ENCODE results near the gene TUBB. TPM values are rescaled to one million over a fixed set of nuclear protein-coding genes. Genes with fewer than 3 reads are reported as not detected.

Gene TUBB
- 252 and 681 TPM in 2 replicates for total RNA-seq

DNA sequence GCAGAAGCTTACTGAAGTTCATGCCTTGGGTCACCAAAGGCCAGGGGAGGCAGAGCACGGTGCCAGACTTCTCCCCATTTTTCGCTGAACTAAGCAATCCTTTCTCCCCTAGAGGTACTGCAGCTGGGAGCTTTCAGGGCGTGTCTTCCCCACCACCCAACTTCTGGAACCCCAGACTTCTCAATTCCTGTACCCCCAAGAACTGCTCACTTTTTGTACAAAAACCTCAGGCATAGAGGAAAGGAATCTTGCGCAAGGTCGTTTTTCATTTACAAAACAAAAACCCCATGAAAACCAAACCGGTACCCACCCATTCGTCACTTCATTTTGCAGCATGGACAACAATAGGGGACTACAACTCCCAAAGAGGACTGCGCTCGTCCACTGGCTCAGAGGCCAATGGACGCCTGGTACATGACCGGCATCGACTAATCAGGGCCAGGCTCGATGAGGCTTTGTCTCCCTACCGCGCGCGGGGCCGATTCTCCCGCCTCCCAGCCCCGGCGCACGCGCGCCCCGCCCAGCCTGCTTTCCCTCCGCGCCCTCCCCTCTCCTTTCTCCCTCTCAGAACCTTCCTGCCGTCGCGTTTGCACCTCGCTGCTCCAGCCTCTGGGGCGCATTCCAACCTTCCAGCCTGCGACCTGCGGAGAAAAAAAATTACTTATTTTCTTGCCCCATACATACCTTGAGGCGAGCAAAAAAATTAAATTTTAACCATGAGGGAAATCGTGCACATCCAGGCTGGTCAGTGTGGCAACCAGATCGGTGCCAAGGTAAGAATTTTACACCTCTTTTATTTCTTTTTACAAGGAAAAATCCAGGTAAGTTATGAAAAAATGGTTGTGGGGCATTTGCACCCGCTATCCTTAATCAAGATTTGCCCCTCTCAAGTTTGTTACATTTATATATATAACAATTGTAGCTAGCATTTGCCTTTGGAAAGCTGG is at the start of gene TUBB:
TUBB (plus strand) TSS at position 562 of the 947 bp plus-strand sequence; CDS start at position 717, 155 bp downstream.

DNA sequence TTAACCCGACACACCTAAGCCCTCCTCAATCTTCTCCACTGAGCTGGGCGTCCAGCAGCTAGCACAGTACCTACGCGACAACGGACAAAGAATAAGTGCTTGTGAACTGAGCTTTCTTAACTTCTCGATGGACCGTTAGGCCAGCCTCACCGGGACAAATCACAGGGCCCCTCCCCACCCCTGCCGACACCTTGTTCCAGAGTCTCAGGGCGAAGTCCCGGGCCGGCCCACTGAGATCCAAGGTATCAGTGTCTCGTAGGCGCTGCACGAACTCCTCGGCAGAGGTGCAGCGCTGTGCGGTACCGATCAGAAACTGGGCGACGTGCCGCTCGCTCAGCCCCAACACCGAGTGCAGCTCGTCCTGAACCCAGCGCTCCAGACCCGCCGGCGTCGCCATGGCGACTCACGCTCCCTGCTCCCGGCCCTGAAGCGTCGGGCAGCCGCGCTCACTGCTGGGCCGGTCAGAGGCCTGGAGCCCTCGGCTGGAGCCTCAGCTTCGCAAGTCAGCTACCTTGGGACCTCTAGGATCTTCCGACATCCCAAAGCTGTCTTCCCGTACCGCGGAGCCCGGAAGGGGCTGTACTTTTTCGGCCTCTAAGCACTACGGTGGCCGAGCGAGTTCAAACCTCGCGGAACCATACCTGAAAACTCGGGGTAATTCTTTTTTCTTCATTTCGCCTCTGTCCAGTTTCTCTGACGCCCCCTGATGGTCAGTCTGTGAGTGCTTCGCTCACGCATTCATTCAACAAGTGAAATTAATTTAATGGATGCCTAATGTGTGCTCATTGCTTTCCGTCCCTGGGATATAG is 47.5 kb upstream of the TUBB start, which contains the start of gene DHX16:
DHX16 (minus strand) TSS at position 562 of the 809 bp plus-strand sequence; CDS start at position 397, 165 bp downstream.

DNA sequence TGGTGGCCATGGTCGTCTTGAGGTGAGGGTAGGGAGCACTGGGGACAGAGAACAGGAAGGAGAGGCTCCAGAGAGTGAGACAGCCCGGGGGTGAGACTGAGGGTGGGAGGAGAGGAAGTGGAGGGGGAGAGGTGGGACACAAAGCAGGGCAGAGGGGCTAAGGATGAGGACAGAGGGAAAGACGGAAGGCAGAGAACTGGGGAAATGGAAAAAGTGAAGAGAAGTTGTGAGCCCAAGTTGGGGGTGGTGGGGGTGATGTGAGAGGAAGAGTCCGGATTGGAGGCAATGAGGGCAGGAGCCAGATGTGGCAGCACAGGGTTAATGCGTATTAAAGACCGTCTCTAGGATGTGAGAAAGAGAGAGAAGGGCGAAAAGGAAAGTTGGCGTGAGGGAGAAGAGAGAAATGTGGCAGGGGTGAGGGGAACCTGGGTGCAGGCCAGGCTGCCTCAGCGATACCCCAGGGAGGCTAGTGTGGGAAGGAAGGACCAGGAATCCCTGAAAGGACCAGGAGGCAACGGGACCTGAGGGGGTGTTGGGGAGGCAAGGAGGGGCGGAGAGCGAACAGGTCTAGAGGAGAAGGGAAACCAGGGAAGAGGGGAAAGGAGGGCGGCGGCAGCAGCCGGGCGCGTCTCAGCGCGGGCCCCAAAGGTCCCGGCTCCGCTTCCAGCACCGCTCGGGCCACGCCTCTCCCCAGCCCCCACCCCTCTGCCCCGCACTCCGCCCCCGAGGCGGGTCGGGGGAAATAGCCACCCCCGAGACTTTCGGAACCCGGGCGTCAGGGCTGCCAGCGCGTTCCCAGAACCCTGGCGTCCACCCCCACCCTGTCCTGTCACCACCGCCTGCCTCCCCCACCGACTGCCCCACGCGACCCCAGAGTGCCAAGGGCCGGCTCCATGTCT is 33.9 kb upstream of the TUBB start, which contains the start of gene PPP1R18:
PPP1R18 (minus strand) TSS at position 637 of the 899 bp plus-strand sequence; CDS start at position 10, 627 bp downstream.

DNA sequence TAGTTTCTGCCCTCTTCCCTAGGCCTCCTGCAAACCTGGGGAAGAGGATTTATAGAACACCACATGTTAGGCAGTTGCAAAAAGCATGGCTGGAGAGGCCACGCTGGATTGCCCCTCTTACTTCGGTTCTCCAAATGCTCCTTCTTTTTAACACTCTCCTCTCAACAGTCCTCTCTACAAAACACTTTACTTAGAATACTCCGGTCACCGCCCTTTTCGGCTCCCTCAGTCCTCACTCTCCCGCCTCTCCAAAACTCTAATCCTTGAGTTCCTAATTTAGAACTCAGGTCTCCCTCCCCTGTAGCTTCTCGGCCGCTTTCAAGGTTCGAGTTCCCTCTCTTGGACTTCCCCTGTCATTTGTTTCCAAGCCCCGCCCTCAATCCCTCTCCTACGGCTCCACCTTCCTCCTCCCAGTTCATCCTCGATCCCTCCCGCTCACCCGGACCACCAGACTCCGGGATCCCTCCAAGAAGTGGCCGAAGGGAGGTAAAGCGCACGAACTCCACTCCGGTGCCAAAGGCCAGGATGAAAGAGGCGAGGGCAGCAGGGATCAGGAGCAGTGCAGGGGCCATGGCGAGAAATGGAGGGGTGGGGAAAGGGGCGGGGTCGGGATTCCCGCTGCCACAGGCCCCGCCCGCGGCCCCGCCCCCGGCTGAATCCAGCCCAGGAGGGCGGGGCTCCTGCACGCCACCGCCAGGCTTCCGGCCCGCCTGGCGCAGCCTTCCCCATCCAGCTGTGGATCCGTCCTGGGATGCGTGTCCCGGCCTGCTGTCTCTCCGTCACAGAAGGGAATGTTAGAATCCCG is 29.5 kb upstream of the TUBB start, which contains the start of gene NRM:
NRM (minus strand) TSS at position 582 of the 805 bp plus-strand sequence; CDS start at position 572, 10 bp downstream.

DNA sequence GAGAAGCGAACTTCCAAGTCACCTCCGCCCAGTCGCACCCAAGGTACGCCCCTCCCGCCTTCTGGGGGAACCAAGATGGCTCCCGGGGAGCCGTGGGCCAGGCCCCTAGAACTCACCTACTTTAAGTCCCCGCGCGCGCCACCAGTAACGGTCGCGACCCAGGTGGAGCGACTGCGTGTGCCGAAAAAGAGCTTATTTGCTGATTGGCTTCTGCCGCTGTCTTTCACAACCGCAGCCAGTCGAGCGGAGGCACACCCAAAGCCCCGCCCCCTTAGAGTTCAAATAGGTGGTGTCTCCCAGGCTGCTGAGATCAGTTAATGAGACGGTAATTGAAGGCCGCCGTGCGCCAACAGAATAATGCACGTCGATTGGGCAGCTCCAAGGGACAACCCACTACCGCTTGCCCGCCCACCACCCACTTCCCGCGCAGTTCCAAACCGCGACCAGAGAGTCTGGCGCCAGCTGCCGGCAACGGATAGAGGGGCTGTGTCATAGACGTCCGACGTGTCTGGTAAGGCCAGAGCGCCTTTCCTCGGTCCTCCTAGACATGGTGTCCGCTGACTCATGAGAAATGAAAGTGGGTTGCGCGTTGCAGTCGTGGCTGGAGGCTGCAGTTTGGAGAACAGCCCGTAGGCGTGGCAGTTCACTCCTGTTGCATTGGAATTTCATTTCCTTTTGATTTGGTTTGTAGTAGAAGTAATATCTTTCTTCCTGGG is 2.9 kb upstream of the TUBB start, which contains the start of gene MDC1:
MDC1 (minus strand) TSS at position 153 of the 716 bp plus-strand sequence. CDS start 2,106 bp downstream, outside the sequence.

GRCh38 chr6:30742316-30743098 is 22.4 kb downstream of the TUBB start, which contains the start of gene FLOT1:
FLOT1 (minus strand) TSS chr6:30742687; CDS start chr6:30742189, 498 bp downstream.

DNA sequence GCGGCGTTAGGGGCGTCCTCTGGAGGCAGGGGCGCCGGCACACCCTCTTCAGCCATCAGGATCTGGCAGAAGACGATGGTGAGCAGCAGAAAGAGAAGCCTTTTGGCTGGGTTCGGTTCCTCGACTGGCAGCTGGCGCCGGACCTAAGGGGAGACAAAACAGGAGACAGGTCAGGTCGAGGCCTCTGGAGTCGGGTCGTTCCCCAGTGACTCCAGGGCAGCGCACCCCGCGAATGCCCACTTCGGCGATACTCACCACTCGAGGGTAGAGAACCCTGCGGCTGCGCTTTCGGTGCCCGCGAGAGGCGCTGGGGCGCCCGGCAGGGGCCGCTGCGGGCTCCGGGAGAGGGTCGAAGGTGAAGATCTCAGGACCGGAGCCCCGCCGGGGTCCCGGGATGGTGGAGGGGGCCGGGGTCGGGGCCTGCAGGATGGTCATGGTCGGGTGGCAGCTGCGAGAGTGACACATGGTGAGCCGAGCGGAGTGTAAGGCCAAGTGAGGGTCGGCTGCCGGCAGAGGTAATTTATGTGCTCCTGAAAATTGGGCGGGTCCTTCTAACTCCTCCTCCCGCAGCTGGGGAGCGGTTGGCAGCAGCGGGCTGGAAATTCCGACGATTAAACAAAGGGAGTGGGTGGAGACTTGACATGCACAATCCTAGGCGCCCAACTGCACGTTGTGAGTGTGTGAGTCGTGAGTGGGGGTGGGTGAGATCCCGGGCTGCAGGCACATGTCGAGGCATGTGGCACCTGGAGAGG is 24.1 kb downstream of the TUBB start, which contains the start of gene IER3:
IER3 (minus strand) TSS at position 494 of the 752 bp plus-strand sequence; CDS start at position 465, 29 bp downstream.

Other genes starting within 250 kb of the TUBB start
- gene HLA-E, start 230.8 kb upstream of the TUBB start, total RNA-seq = 216 and 227 TPM in 2 replicates
- gene GNL1, start 163.9 kb upstream of the TUBB start, total RNA-seq = 40.1 and 48.8 TPM in 2 replicates
- gene PRR3, start 163.1 kb upstream of the TUBB start, total RNA-seq = 4.5 and 6.2 TPM in 2 replicates
- 35.9 and 54.6 TPM in 2 replicates for gene ABCF1, start 148.9 kb upstream of the TUBB start, total RNA-seq
- 17.5 and 24.6 TPM in 2 replicates for gene PPP1R10, start 103.1 kb upstream of the TUBB start, total RNA-seq
- 26.4 and 28.8 TPM in 2 replicates for gene MRPS18B, start 102.5 kb upstream of the TUBB start, total RNA-seq
- 4.8 and 5.6 TPM in 2 replicates for gene ATAT1, start 93.5 kb upstream of the TUBB start, total RNA-seq
- 3.0 and 3.2 TPM in 2 replicates for gene C6orf136, start 73.2 kb upstream of the TUBB start, total RNA-seq
- 33.6 and 37.8 TPM in 2 replicates for gene DHX16, start 47.3 kb upstream of the TUBB start, total RNA-seq
- gene PPP1R18, start 33.7 kb upstream of the TUBB start, total RNA-seq = 32.1 and 71.9 TPM in 2 replicates
- gene NRM, start 29.4 kb upstream of the TUBB start, total RNA-seq = 0.59 and 2.2 TPM in 2 replicates
- gene MDC1, start 3.1 kb upstream of the TUBB start, total RNA-seq = 4.5 and 13.2 TPM in 2 replicates
- 72.2 and 90.1 TPM in 2 replicates for gene FLOT1, start 22.3 kb downstream of the TUBB start, total RNA-seq
- 95.7 and 164 TPM in 2 replicates for gene IER3, start 24.2 kb downstream of the TUBB start, total RNA-seq
- 30.9 and 56.6 TPM in 2 replicates for gene DDR1, start 164.2 kb downstream of the TUBB start, total RNA-seq
- 12.5 and 16.1 TPM in 2 replicates for gene GTF2H4, start 187.9 kb downstream of the TUBB start, total RNA-seq
- gene VARS2, start 193.9 kb downstream of the TUBB start, total RNA-seq = 11.6 and 26.8 TPM in 2 replicates
- not detected in 2 replicates for gene SFTA2, start 211.8 kb downstream of the TUBB start, total RNA-seq
- gene MUCL3, start 220.6 kb downstream of the TUBB start, total RNA-seq = not detected in 2 replicates